Measurements from ENCODE around the gene BMP6.

DNA sequence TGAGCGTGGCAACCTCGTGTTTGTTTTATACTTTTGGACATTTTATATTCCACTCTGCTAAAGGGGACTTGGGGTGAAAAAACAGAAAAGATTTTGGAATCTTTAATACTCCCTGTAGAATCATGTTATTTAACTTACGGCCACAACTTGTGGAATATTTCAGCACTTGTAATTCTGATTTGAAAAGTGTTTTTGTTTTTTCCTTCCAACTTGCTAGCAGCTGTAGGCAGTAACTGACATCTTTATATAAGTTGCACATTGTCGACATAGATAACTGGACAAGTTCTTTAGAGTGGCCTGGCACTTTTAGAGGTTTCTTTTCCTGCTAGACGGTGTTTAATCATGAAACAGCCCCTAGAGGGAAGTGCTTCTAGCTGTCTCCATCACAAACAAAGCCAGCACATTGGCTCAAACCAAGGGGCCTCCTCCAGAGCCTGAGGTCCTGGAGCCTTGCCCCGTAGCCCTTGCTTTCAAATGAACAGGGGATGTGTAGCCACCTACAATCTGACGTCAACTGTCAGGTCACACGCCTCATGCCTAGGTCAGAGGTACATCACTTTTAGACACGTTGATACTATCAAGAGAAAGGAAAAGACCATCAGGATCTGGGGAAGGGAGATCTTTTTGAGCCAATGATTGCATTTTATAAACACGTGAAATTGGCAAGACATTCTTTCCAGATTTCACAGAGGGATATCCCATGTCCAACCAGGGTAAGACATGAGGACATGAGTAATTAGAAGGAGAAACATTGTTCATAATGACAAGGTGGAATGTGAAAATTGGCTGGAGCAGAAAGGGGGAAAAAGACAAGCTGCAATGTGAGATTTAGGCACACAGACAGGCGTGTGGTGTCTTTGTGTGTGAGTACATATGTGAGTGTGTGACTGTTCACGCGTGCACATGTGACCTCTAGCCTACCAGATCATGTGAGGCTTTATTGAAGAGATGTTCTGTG, 92.6 kb downstream of the BMP6 start:
- TF ChIP-seq, protein P1, sequence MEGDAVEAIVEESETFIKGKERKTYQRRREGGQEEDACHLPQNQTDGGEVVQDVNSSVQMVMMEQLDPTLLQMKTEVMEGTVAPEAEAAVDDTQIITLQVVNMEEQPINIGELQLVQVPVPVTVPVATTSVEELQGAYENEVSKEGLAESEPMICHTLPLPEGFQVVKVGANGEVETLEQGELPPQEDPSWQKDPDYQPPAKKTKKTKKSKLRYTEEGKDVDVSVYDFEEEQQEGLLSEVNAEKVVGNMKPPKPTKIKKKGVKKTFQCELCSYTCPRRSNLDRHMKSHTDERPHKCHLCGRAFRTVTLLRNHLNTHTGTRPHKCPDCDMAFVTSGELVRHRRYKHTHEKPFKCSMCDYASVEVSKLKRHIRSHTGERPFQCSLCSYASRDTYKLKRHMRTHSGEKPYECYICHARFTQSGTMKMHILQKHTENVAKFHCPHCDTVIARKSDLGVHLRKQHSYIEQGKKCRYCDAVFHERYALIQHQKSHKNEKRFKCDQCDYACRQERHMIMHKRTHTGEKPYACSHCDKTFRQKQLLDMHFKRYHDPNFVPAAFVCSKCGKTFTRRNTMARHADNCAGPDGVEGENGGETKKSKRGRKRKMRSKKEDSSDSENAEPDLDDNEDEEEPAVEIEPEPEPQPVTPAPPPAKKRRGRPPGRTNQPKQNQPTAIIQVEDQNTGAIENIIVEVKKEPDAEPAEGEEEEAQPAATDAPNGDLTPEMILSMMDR (IDR thresholded peaks at IDR 0.05) = no peak
- TF ChIP-seq POLR2A (IDR thresholded peaks at IDR 0.05) = no peak

Data from heart left ventricle (tissue), 13 donors.